NT2/D1 (cell line): ENCODE measurements around the gene CERCAM.

Experiments used
- YY1 ChIP-seq: IDR thresholded peaks from 2 replicates; pipeline ENCODE4 v1.6.1; 2011; ENCODE audit not compliant: insufficient read length, insufficient read depth
- ZNF274 ChIP-seq: IDR thresholded peaks from 2 replicates; pipeline ENCODE4 v1.6.1; 2011; ENCODE audit warnings: mild to moderate bottlenecking, low read depth, low read length

- no peak for TF ChIP-seq YY1
- TF ChIP-seq ZNF274, result no peak
These were observed 35.4 kb downstream of the CERCAM start, which contains the start of gene ODF2 for GRCh38 chr9:128455849-128456612.
